Measurements from ENCODE around the gene RINT1.

The RINT1 gene

GRCh38 chr7:105532709-105533460 is 884 bp downstream of the RINT1 start:
- in situ Hi-C loops (cut with MboI; ENCODE audit: low sequenced_read_pairs, unreplicated experiment) = no loop called here
- DNase-seq (ENCODE audit: low spot score) = no peak
- TF ChIP-seq, protein P1, sequence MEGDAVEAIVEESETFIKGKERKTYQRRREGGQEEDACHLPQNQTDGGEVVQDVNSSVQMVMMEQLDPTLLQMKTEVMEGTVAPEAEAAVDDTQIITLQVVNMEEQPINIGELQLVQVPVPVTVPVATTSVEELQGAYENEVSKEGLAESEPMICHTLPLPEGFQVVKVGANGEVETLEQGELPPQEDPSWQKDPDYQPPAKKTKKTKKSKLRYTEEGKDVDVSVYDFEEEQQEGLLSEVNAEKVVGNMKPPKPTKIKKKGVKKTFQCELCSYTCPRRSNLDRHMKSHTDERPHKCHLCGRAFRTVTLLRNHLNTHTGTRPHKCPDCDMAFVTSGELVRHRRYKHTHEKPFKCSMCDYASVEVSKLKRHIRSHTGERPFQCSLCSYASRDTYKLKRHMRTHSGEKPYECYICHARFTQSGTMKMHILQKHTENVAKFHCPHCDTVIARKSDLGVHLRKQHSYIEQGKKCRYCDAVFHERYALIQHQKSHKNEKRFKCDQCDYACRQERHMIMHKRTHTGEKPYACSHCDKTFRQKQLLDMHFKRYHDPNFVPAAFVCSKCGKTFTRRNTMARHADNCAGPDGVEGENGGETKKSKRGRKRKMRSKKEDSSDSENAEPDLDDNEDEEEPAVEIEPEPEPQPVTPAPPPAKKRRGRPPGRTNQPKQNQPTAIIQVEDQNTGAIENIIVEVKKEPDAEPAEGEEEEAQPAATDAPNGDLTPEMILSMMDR (IDR thresholded peaks at IDR 0.05; ENCODE audit: borderline replicate concordance, control extremely low read depth, extremely low read depth, insufficient read depth, missing control alignments) = no peak

GRCh38 chr7:105538339-105538738 is 6.3 kb downstream of the RINT1 start:
- TF ChIP-seq, protein P1 (IDR thresholded peaks at IDR 0.05; ENCODE audit: borderline replicate concordance, control extremely low read depth, extremely low read depth, insufficient read depth, missing control alignments) = no peak
- in situ Hi-C loops (cut with MboI; ENCODE audit: low sequenced_read_pairs, unreplicated experiment) = no loop called here
- no peak for DNase-seq (ENCODE audit: low spot score)

- TF ChIP-seq, protein P1 (IDR thresholded peaks at IDR 0.05; ENCODE audit: borderline replicate concordance, control extremely low read depth, extremely low read depth, insufficient read depth, missing control alignments) = no peak
- in situ Hi-C loops (cut with MboI; ENCODE audit: low sequenced_read_pairs, unreplicated experiment) = no loop called here
These were observed 27.9 kb downstream of the RINT1 start for GRCh38 chr7:105559926-105560325.

GRCh38 chr7:105565190-105565589 is 33.2 kb downstream of the RINT1 start:
- DNase-seq (ENCODE audit: low spot score) = no peak
- TF ChIP-seq, protein P1 (IDR thresholded peaks at IDR 0.05; ENCODE audit: borderline replicate concordance, control extremely low read depth, extremely low read depth, insufficient read depth, missing control alignments) = no peak
- in situ Hi-C loops (cut with MboI; ENCODE audit: low sequenced_read_pairs, unreplicated experiment) = no loop called here

More at GRCh38 chr7:105559926-105560325, 27.9 kb downstream of the RINT1 start:
- DNase-seq (ENCODE audit: low spot score) = no peak

- in situ Hi-C loops (cut with MboI; ENCODE audit: low sequenced_read_pairs, unreplicated experiment) = no loop called here
- no peak for DNase-seq (ENCODE audit: low spot score)
These were observed 35.0 kb downstream of the RINT1 start for GRCh38 chr7:105567024-105567423.

DNA sequence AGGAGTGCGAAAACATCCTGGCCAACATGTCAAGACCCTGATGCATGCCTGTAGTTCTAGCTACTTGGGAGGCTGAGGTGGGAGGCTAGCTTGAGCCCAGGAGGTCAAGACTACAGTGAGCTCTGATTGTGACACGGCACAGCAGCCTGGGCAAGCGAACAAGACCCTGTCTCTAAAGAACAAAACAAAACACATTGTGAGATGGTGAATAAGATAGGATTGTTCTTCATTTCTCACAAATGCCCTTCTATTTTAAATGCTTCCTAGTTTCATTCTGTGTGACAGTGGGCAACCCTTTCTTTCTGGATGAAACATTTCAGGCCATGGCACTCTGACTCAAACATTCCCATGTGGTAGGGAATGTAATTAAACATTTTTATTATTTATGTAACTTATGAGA is 35.8 kb downstream of the RINT1 start:
- DNase-seq (ENCODE audit: low spot score) = no peak
- TF ChIP-seq, protein P1 (IDR thresholded peaks at IDR 0.05; ENCODE audit: borderline replicate concordance, control extremely low read depth, extremely low read depth, insufficient read depth, missing control alignments) = no peak
- in situ Hi-C loops (cut with MboI; ENCODE audit: low sequenced_read_pairs, unreplicated experiment) = no loop called here

More at GRCh38 chr7:105567024-105567423, 35.0 kb downstream of the RINT1 start:
- TF ChIP-seq, protein P1 (IDR thresholded peaks at IDR 0.05; ENCODE audit: borderline replicate concordance, control extremely low read depth, extremely low read depth, insufficient read depth, missing control alignments) = no peak
